ENCODE results near the gene FAM107A.

Gene FAM107A

GRCh38 chr3:58531555-58531954 is 45.6 kb downstream of the FAM107A start:
- no peak for ATAC-seq

GRCh38 chr3:58530354-58530865 is 46.8 kb downstream of the FAM107A start:
- no peak for TF ChIP-seq GLIS3 (CRISPR knock-in tag; IDR thresholded peaks at IDR 0.05)
- no peak for TF ChIP-seq PATZ1 (CRISPR knock-in tag; IDR thresholded peaks at IDR 0.05; ENCODE audit: borderline replicate concordance)
- TF ChIP-seq PPARA (CRISPR knock-in tag; IDR thresholded peaks at IDR 0.05; ENCODE audit: borderline replicate concordance): no peak
- no peak for TF ChIP-seq POU6F1 (CRISPR knock-in tag; IDR thresholded peaks at IDR 0.05; ENCODE audit: borderline replicate concordance, low read depth)
- TF ChIP-seq ESRRG (CRISPR knock-in tag; IDR thresholded peaks at IDR 0.05): no peak
- no peak for TF ChIP-seq TCF4 (CRISPR knock-in tag; IDR thresholded peaks at IDR 0.05; ENCODE audit: borderline replicate concordance)
- TF ChIP-seq SNAI2 (CRISPR knock-in tag; IDR thresholded peaks at IDR 0.05): no peak
- no peak for TF ChIP-seq TOX (CRISPR knock-in tag; IDR thresholded peaks at IDR 0.05; ENCODE audit: borderline replicate concordance)
- no peak for ATAC-seq

More at GRCh38 chr3:58531555-58531954, 45.6 kb downstream of the FAM107A start:
- no peak for TF ChIP-seq ZNF8 (CRISPR knock-in tag; IDR thresholded peaks at IDR 0.05)
- no peak for TF ChIP-seq CSRNP3 (CRISPR knock-in tag; IDR thresholded peaks at IDR 0.05)
- TF ChIP-seq ZNF565 (CRISPR knock-in tag; conservative IDR thresholded peaks at IDR 0.05; ENCODE audit: low read depth): no peak
- TF ChIP-seq TSHZ2 (CRISPR knock-in tag; IDR thresholded peaks at IDR 0.05): no peak
- no peak for TF ChIP-seq ISL1 (CRISPR knock-in tag; IDR thresholded peaks at IDR 0.05)
- no peak for TF ChIP-seq RARB (CRISPR knock-in tag; IDR thresholded peaks at IDR 0.05)
- TF ChIP-seq ZC3H10 (CRISPR knock-in tag; IDR thresholded peaks at IDR 0.05): no peak

GRCh38 chr3:58529516-58530353 is 47.5 kb downstream of the FAM107A start:
- TF ChIP-seq ZC3H10 (CRISPR knock-in tag; IDR thresholded peaks at IDR 0.05) (no peak), TCF4 (CRISPR knock-in tag; IDR thresholded peaks at IDR 0.05; ENCODE audit: borderline replicate concordance) (no peak), ESRRG (CRISPR knock-in tag; IDR thresholded peaks at IDR 0.05) (no peak), SNAI2 (CRISPR knock-in tag; IDR thresholded peaks at IDR 0.05) (no peak), TSHZ2 (CRISPR knock-in tag; IDR thresholded peaks at IDR 0.05) (no peak), PATZ1 (CRISPR knock-in tag; IDR thresholded peaks at IDR 0.05; ENCODE audit: borderline replicate concordance) (no peak), TOX (CRISPR knock-in tag; IDR thresholded peaks at IDR 0.05; ENCODE audit: borderline replicate concordance) (no peak)
- ATAC-seq: peak; percentile 9; the same call in 1 of the 3 replicates

Data from SK-N-SH treated with all-trans-retinoic acid at 6 μM for 48 hours (cell line).